ENCODE data around the gene MRPS10. TPM values are rescaled to one million over a fixed set of nuclear protein-coding genes. Genes with fewer than 3 reads are reported as not detected.

Gene MRPS10
- total RNA-seq, 1 donor from 2014 or later = 27.3 TPM

- no peak overlapping the region for H3K27ac Mint-ChIP-seq
- H3K9me3 Mint-ChIP-seq = peaks cover 4% of the 10 kb centered on the region
- no peaks in the 10 kb centered on the region for H3K27me3 Mint-ChIP-seq
- H3K4me3 Mint-ChIP-seq = no peak overlapping the region
- TF ChIP-seq CTCF (conservative IDR thresholded peaks at IDR 0.05) = no peak
- no peaks in the 10 kb centered on the region for H3K4me1 Mint-ChIP-seq (ENCODE audit: unreplicated experiment)
- no peak for DNase-seq (ENCODE audit: extremely low spot score, unreplicated experiment)
- H3K36me3 Mint-ChIP-seq = peaks cover 5% of the 10 kb centered on the region
These were observed 17.6 kb downstream of the MRPS10 start for GRCh38 chr6:42200035-42200434.

- no peak for DNase-seq (ENCODE audit: extremely low spot score, unreplicated experiment)
- no peaks in the 10 kb centered on the region for H3K4me1 Mint-ChIP-seq (ENCODE audit: unreplicated experiment)
- no peaks in the 10 kb centered on the region for H3K27me3 Mint-ChIP-seq
- H3K4me3 Mint-ChIP-seq = no peak overlapping the region
- peaks cover 5% of the 10 kb centered on the region for H3K36me3 Mint-ChIP-seq
- peaks cover 4% of the 10 kb centered on the region for H3K9me3 Mint-ChIP-seq
- no peak overlapping the region for H3K27ac Mint-ChIP-seq
- TF ChIP-seq CTCF (conservative IDR thresholded peaks at IDR 0.05) = no peak
These were observed 18.3 kb downstream of the MRPS10 start for GRCh38 chr6:42199106-42199981.

GRCh38 chr6:42197555-42198362 is 19.9 kb downstream of the MRPS10 start:
- no peaks in the 10 kb centered on the region for H3K4me1 Mint-ChIP-seq (ENCODE audit: unreplicated experiment)
- H3K9me3 Mint-ChIP-seq = peaks cover 4% of the 10 kb centered on the region
- no peak for DNase-seq (ENCODE audit: extremely low spot score, unreplicated experiment)
- no peak overlapping the region for H3K4me3 Mint-ChIP-seq
- no peaks in the 10 kb centered on the region for H3K27me3 Mint-ChIP-seq
- no peak for TF ChIP-seq CTCF (conservative IDR thresholded peaks at IDR 0.05)
- H3K27ac Mint-ChIP-seq = no peak overlapping the region
- peaks cover 5% of the 10 kb centered on the region for H3K36me3 Mint-ChIP-seq

GRCh38 chr6:42195415-42195814 is 22.2 kb downstream of the MRPS10 start:
- H3K9me3 Mint-ChIP-seq = peaks cover 4% of the 10 kb centered on the region
- TF ChIP-seq CTCF (conservative IDR thresholded peaks at IDR 0.05) = no peak

GRCh38 chr6:42194056-42194455 is 23.6 kb downstream of the MRPS10 start:
- Mint-ChIP-seq H3K36me3 (no peaks in the 10 kb centered on the region), H3K9me3 (no peaks in the 10 kb centered on the region), H3K4me1 (ENCODE audit: unreplicated experiment) (peaks cover 8% of the 10 kb centered on the region), H3K27ac (no peak overlapping the region), H3K27me3 (no peaks in the 10 kb centered on the region), H3K4me3 (no peak overlapping the region)
- DNase-seq (ENCODE audit: extremely low spot score, unreplicated experiment) = no peak
- TF ChIP-seq CTCF (conservative IDR thresholded peaks at IDR 0.05) = no peak

More at GRCh38 chr6:42195415-42195814, 22.2 kb downstream of the MRPS10 start:
- Mint-ChIP-seq H3K4me3 (no peak overlapping the region), H3K4me1 (ENCODE audit: unreplicated experiment) (peaks cover 8% of the 10 kb centered on the region), H3K27ac (no peak overlapping the region), H3K36me3 (peaks cover 5% of the 10 kb centered on the region), H3K27me3 (no peaks in the 10 kb centered on the region)
- DNase-seq (ENCODE audit: extremely low spot score, unreplicated experiment) = no peak

All from type B pancreatic cell (in vitro differentiated cells).